Muscle layer of duodenum (tissue), 2 donors: ENCODE results near the gene TOLLIP.

Source experiments
- H3K27ac ChIP-seq: one replicate; pipeline ENCODE4 v1.7.0; 2013; ENCODE audit warnings: mild to moderate bottlenecking, low read length
- H3K27me3 ChIP-seq: one replicate; pipeline ENCODE4 v1.7.0; 2013; ENCODE audit warnings: low read depth, mild to moderate bottlenecking, control low read depth, low read length
- H3K36me3 ChIP-seq, 2 donors: one replicate each; pipeline ENCODE4 v1.7.0; 2013; ENCODE audit warnings: low read length in 2 of 2, control low read depth in 1 of 2, mild to moderate bottlenecking in 1 of 2; ENCODE audit not compliant: insufficient read depth in 2 of 2, control insufficient read depth in 1 of 2
- H3K4me1 ChIP-seq, 2 donors: one replicate each; pipeline ENCODE4 v1.7.0; 2013; ENCODE audit warnings: low read length in 2 of 2, mild to moderate bottlenecking in 2 of 2, control low read depth in 1 of 2, moderate library complexity in 1 of 2; ENCODE audit not compliant: insufficient read depth in 2 of 2, control insufficient read depth in 1 of 2
- H3K4me3 ChIP-seq, 2 donors: one replicate each; pipeline ENCODE4 v1.7.0; 2013; ENCODE audit warnings: low read length in 2 of 2, low read depth in 1 of 2, mild to moderate bottlenecking in 1 of 2
- H3K9me3 ChIP-seq, 2 donors: one replicate each; pipeline ENCODE4 v1.7.0; 2013; ENCODE audit warnings: low read length in 2 of 2, control low read depth in 1 of 2, mild to moderate bottlenecking in 1 of 2; ENCODE audit not compliant: control insufficient read depth in 1 of 2
- donor health status: healthy.

The TOLLIP gene

GRCh38 chr11:1224491-1225385, 84.7 kb downstream of the TOLLIP start:
- no peak overlapping the region for H3K4me3 ChIP-seq
- no peak overlapping the region for H3K27ac ChIP-seq
- H3K27me3 ChIP-seq: no peaks in the 10 kb centered on the region
- no peaks in the 10 kb centered on the region for H3K36me3 ChIP-seq
- no peaks in the 10 kb centered on the region for H3K9me3 ChIP-seq
- no peaks in the 10 kb centered on the region for H3K4me1 ChIP-seq
